GM23338 (cell line): ENCODE data around the gene ASAP2. TPM values are rescaled to one million over a fixed set of nuclear protein-coding genes. Genes with fewer than 3 reads are reported as not detected.

Experiments
- ATAC-seq: fragments of 200-7000 bp; cut with Tn5 transposase; 3 replicates; pipeline ENCODE4 v1.9.1; 2020
- DNase-seq: peaks from one replicate; pipeline ENCODE4 v3.0.0-alpha.2; 2015; ENCODE audit warnings: low spot score
- H2AFZ ChIP-seq: fragments of 200-600 bp; sonication (generic); 2 replicates; pipeline ENCODE4 v1.8.0; 2016; ENCODE audit warnings: antibody characterized with exemption, mild to moderate bottlenecking, moderate library complexity
- H3F3A ChIP-seq: fragments of 200-600 bp; sonication (generic); replicated peaks from 2 replicates; pipeline ENCODE4 v1.8.0; 2017; ENCODE audit warnings: antibody characterized with exemption, mixed run types, low read depth
- H3K27ac ChIP-seq: fragments of 200-600 bp; sonication (generic); 2 replicates; pipeline ENCODE4 v1.6.1; 2016; ENCODE audit warnings: low read depth
- H3K27me3 ChIP-seq: fragments of 200-600 bp; sonication (generic); 2 replicates; pipeline ENCODE4 v1.8.0; 2016; ENCODE audit warnings: mild to moderate bottlenecking, mixed run types, moderate library complexity; ENCODE audit not compliant: insufficient read depth
- H3K36me3 ChIP-seq: fragments of 200-600 bp; sonication (generic); 2 replicates; pipeline ENCODE4 v1.8.0; 2016; ENCODE audit warnings: mild to moderate bottlenecking; ENCODE audit not compliant: insufficient read depth
- H3K4me1 ChIP-seq: fragments of 200-600 bp; sonication (generic); 2 replicates; pipeline ENCODE4 v1.8.0; 2016; ENCODE audit warnings: mild to moderate bottlenecking, moderate library complexity; ENCODE audit not compliant: insufficient read depth
- H3K4me2 ChIP-seq: fragments of 200-600 bp; sonication (generic); 2 replicates; pipeline ENCODE4 v1.7.1; 2017; ENCODE audit warnings: mixed run types
- H3K4me3 ChIP-seq: fragments of 200-600 bp; sonication (generic); 2 replicates; pipeline ENCODE4 v1.6.1; 2016; ENCODE audit warnings: mixed run types
- H3K79me2 ChIP-seq: fragments of 200-600 bp; sonication (generic); replicated peaks from 2 replicates; pipeline ENCODE4 v1.8.0; 2017; ENCODE audit warnings: mild to moderate bottlenecking; ENCODE audit not compliant: insufficient read depth
- H3K9me2 ChIP-seq: fragments of 200-600 bp; sonication (generic); 2 replicates; pipeline ENCODE4 v1.8.0; 2017; ENCODE audit not compliant: insufficient read depth
- H4K20me1 ChIP-seq: fragments of 200-600 bp; sonication (generic); replicated peaks from 2 replicates; pipeline ENCODE4 v1.8.0; 2017; ENCODE audit warnings: mild to moderate bottlenecking; ENCODE audit not compliant: insufficient read depth
- H3K27ac Mint-ChIP-seq: 2 replicates; pipeline ENCODE4 v1.8.0; 2020; ENCODE audit warnings: inconsistent platforms, mild to moderate bottlenecking, moderate library complexity, mixed read lengths
- H3K27me3 Mint-ChIP-seq: 3 replicates; pipeline ENCODE4 v1.8.0; 2022; ENCODE audit warnings: low read depth, mild to moderate bottlenecking, moderate library complexity, mixed read lengths, inconsistent platforms; ENCODE audit not compliant: insufficient read depth, poor library complexity
- H3K36me3 Mint-ChIP-seq: 3 replicates; pipeline ENCODE4 v1.8.0; 2021; ENCODE audit warnings: low read depth, mild to moderate bottlenecking, inconsistent platforms, moderate library complexity, mixed read lengths
- H3K4me1 Mint-ChIP-seq: 3 replicates; pipeline ENCODE4 v1.8.0; 2020; ENCODE audit warnings: mild to moderate bottlenecking, inconsistent platforms, mixed read lengths
- H3K4me3 Mint-ChIP-seq: 3 replicates; pipeline ENCODE4 v1.8.0; 2021; ENCODE audit warnings: moderate library complexity, mild to moderate bottlenecking, inconsistent platforms, mixed read lengths
- H3K9me3 Mint-ChIP-seq: 3 replicates; pipeline ENCODE4 v1.8.0; 2020; ENCODE audit warnings: moderate library complexity, mild to moderate bottlenecking, inconsistent platforms, mixed read lengths
- JUNB ChIP-seq: IDR thresholded peaks from one replicate; pipeline ENCODE4 v1.6.1; 2016; ENCODE audit warnings: antibody characterized with exemption; ENCODE audit not compliant: unreplicated experiment
- POLR2AphosphoS5 ChIP-seq: IDR thresholded peaks from 2 replicates; pipeline ENCODE4 v1.6.1; 2016; ENCODE audit warnings: antibody characterized with exemption, low read depth
- ZNF114 ChIP-seq: fragments of 250-450 bp; sonication (Bioruptor Pico); IDR thresholded peaks from 2 replicates; pipeline ENCODE4 v1.5.0; 2020; ENCODE audit warnings: mild to moderate bottlenecking, moderate library complexity
- polyA plus RNA-seq: library from polyadenylated mRNA; unstranded; fragments of >200 nt; fragmentation: Nextera tagmentation; extraction: Ambion mirVana; gene quantifications from 2 replicates; pipeline ENCODE4 v1.2.1, GENCODE V29; 2016
- total RNA-seq: library from RNA; depleted of rRNA; stranded (reverse); fragments of >200 nt; shearing (Covaris generic); gene quantifications from 2 replicates; pipeline ENCODE4 v1.2.3, GENCODE V29; 2014
- TF ChIP-seq, protein P1 (sequence below): IDR thresholded peaks from one replicate; pipeline ENCODE4 v1.6.1; 2018; ENCODE audit warnings: antibody characterized with exemption; ENCODE audit not compliant: unreplicated experiment
- TF ChIP-seq, protein P2 (sequence below), 2 experiments: fragments of 200-600 bp in 1 of 2; sonication (generic) in 1 of 2; conservative IDR thresholded peaks; 2 replicates each; pipeline versions ENCODE4 v1.5.1 to v1.6.1; 2016 to 2017; ENCODE audit warnings: antibody characterized with exemption in 2 of 2, low read depth in 2 of 2, mild to moderate bottlenecking in 2 of 2, moderate library complexity in 1 of 2
- TF ChIP-seq, protein P3 (sequence below): IDR thresholded peaks from 2 replicates; pipeline ENCODE4 v1.6.1; 2016; ENCODE audit warnings: antibody characterized with exemption
- TF ChIP-seq, protein P4 (sequence below): fragments of 250-450 bp; sonication (Bioruptor Pico); IDR thresholded peaks from 2 replicates; pipeline ENCODE4 v1.5.0; 2020; ENCODE audit warnings: mild to moderate bottlenecking, moderate library complexity

Gene ASAP2
- total and polyA plus RNA-seq, 2 experiments from 2014 or later = 2.6 to 15.6 TPM

DNA sequence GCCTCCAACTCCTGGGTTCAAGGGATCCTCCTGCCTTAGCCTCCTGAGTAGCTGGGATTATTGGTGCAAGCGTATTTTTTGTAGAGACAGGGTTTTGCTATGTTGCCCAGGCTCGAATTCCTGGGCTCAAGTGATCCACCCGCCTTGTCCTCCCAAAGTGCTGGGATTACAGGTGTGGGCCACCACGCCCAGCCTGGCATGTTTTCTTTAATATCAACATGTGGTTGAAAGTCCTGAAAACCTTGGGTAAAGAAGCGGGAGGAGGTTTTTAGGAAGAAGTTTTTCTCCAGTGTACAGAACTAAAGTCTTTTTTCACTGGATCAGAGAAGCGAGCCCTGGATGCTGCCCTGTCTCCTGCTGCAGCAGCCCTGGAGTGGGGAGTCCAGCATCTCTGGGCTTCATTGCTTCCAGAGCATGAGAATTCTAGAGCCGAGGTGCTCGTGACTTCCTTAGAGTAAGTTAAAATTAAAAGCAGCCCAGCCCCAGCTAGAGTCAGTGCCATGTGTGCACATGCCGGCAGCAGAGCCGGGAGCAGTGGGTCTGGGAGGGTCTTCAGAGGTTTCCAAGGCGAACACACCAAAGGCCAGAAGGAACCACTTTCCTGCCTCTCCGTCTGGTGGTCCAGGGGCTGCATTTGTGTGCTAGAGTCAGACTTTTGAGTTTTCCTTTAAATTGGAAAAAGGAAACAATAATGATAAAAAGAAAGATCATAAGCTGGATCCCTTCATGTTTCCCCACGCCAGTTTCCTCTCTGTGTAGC lies 185.5 kb downstream of the ASAP2 start (continued):
- TF ChIP-seq, protein P1, sequence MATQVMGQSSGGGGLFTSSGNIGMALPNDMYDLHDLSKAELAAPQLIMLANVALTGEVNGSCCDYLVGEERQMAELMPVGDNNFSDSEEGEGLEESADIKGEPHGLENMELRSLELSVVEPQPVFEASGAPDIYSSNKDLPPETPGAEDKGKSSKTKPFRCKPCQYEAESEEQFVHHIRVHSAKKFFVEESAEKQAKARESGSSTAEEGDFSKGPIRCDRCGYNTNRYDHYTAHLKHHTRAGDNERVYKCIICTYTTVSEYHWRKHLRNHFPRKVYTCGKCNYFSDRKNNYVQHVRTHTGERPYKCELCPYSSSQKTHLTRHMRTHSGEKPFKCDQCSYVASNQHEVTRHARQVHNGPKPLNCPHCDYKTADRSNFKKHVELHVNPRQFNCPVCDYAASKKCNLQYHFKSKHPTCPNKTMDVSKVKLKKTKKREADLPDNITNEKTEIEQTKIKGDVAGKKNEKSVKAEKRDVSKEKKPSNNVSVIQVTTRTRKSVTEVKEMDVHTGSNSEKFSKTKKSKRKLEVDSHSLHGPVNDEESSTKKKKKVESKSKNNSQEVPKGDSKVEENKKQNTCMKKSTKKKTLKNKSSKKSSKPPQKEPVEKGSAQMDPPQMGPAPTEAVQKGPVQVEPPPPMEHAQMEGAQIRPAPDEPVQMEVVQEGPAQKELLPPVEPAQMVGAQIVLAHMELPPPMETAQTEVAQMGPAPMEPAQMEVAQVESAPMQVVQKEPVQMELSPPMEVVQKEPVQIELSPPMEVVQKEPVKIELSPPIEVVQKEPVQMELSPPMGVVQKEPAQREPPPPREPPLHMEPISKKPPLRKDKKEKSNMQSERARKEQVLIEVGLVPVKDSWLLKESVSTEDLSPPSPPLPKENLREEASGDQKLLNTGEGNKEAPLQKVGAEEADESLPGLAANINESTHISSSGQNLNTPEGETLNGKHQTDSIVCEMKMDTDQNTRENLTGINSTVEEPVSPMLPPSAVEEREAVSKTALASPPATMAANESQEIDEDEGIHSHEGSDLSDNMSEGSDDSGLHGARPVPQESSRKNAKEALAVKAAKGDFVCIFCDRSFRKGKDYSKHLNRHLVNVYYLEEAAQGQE = no peak
- TF ChIP-seq JUNB = no peak
- TF ChIP-seq, protein P2, sequence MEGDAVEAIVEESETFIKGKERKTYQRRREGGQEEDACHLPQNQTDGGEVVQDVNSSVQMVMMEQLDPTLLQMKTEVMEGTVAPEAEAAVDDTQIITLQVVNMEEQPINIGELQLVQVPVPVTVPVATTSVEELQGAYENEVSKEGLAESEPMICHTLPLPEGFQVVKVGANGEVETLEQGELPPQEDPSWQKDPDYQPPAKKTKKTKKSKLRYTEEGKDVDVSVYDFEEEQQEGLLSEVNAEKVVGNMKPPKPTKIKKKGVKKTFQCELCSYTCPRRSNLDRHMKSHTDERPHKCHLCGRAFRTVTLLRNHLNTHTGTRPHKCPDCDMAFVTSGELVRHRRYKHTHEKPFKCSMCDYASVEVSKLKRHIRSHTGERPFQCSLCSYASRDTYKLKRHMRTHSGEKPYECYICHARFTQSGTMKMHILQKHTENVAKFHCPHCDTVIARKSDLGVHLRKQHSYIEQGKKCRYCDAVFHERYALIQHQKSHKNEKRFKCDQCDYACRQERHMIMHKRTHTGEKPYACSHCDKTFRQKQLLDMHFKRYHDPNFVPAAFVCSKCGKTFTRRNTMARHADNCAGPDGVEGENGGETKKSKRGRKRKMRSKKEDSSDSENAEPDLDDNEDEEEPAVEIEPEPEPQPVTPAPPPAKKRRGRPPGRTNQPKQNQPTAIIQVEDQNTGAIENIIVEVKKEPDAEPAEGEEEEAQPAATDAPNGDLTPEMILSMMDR (conservative IDR thresholded peaks at IDR 0.05; ENCODE audit: low read depth in 2 of 2) = no peak
- TF ChIP-seq, protein P3, sequence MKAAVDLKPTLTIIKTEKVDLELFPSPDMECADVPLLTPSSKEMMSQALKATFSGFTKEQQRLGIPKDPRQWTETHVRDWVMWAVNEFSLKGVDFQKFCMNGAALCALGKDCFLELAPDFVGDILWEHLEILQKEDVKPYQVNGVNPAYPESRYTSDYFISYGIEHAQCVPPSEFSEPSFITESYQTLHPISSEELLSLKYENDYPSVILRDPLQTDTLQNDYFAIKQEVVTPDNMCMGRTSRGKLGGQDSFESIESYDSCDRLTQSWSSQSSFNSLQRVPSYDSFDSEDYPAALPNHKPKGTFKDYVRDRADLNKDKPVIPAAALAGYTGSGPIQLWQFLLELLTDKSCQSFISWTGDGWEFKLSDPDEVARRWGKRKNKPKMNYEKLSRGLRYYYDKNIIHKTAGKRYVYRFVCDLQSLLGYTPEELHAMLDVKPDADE = no peak
- no peak for TF ChIP-seq ZNF114 (CRISPR knock-in tag)

DNA sequence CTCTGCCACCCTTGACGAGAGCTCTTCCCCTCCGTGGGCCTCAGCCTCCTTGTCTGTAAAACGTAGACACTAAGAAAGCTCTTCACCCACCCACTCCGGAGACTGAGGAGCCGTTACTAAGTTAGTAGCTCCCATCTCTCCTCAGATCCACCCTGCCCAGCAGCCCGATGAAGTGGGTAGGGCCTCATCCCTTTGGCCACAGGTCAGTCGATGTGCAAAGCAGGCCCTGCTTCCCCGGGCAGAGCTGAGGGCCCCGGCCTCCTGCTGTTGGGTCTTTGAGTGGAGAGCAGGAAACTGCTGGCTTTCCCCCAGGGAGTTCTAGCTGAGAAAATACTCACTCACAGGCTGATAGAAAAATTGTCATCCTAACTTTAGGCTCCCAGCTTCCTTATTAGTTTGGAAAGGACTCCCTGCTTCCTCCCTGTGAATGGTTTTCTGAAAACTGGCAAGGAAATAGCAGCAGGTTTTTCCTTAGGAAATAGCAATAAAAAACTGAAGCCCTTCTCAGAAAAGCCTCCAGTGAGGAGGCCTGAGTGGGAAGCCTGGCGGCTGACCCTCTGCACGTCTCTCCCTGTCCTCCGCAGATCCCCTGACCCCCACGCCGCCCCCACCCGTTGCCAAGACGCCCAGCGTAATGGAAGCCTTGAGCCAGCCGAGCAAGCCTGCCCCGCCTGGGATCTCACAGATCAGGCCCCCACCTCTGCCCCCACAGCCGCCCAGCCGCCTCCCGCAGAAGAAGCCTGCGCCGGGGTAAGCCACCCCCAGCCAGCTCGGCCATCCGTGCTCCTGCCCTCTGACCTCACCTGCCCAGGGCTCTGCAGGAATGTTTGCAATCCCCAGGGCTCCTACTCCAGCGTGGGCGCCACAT lies 186.5 kb downstream of the ASAP2 start:
- no peak for TF ChIP-seq POLR2AphosphoS5
- TF ChIP-seq, protein P4, sequence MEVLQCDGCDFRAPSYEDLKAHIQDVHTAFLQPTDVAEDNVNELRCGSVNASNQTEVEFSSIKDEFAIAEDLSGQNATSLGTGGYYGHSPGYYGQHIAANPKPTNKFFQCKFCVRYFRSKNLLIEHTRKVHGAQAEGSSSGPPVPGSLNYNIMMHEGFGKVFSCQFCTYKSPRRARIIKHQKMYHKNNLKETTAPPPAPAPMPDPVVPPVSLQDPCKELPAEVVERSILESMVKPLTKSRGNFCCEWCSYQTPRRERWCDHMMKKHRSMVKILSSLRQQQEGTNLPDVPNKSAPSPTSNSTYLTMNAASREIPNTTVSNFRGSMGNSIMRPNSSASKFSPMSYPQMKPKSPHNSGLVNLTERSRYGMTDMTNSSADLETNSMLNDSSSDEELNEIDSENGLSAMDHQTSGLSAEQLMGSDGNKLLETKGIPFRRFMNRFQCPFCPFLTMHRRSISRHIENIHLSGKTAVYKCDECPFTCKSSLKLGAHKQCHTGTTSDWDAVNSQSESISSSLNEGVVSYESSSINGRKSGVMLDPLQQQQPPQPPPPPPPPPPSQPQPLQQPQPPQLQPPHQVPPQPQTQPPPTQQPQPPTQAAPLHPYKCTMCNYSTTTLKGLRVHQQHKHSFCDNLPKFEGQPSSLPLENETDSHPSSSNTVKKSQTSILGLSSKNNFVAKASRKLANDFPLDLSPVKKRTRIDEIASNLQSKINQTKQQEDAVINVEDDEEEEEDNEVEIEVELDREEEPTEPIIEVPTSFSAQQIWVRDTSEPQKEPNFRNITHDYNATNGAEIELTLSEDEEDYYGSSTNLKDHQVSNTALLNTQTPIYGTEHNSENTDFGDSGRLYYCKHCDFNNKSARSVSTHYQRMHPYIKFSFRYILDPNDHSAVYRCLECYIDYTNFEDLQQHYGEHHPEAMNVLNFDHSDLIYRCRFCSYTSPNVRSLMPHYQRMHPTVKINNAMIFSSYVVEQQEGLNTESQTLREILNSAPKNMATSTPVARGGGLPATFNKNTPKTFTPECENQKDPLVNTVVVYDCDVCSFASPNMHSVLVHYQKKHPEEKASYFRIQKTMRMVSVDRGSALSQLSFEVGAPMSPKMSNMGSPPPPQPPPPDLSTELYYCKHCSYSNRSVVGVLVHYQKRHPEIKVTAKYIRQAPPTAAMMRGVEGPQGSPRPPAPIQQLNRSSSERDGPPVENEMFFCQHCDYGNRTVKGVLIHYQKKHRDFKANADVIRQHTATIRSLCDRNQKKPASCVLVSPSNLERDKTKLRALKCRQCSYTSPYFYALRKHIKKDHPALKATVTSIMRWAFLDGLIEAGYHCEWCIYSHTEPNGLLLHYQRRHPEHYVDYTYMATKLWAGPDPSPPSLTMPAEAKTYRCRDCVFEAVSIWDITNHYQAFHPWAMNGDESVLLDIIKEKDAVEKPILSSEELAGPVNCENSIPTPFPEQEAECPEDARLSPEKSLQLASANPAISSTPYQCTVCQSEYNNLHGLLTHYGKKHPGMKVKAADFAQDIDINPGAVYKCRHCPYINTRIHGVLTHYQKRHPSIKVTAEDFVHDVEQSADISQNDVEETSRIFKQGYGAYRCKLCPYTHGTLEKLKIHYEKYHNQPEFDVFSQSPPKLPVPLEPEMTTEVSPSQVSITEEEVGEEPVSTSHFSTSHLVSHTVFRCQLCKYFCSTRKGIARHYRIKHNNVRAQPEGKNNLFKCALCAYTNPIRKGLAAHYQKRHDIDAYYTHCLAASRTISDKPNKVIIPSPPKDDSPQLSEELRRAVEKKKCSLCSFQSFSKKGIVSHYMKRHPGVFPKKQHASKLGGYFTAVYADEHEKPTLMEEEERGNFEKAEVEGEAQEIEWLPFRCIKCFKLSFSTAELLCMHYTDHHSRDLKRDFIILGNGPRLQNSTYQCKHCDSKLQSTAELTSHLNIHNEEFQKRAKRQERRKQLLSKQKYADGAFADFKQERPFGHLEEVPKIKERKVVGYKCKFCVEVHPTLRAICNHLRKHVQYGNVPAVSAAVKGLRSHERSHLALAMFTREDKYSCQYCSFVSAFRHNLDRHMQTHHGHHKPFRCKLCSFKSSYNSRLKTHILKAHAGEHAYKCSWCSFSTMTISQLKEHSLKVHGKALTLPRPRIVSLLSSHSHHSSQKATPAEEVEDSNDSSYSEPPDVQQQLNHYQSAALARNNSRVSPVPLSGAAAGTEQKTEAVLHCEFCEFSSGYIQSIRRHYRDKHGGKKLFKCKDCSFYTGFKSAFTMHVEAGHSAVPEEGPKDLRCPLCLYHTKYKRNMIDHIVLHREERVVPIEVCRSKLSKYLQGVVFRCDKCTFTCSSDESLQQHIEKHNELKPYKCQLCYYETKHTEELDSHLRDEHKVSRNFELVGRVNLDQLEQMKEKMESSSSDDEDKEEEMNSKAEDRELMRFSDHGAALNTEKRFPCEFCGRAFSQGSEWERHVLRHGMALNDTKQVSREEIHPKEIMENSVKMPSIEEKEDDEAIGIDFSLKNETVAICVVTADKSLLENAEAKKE (CRISPR knock-in tag) = no peak
- Histone ChIP-seq H3K27ac (peak overlapping the region; percentile 59), H3F3A (no peaks in the 10 kb centered on the region), H3K4me2 (peak overlapping the region; percentile 51; the same call in 1 of the 2 replicates), H3K9me2 (no peaks in the 10 kb centered on the region), H2AFZ (no peak overlapping the region), H3K4me1 (peaks cover 10% of the 10 kb centered on the region; the same call in 1 of the 2 replicates), H3K4me3 (no peak overlapping the region), H4K20me1 (no peaks in the 10 kb centered on the region; the same call in 1 of the 2 replicates), H3K27me3 (no peaks in the 10 kb centered on the region), H3K36me3 (no peaks in the 10 kb centered on the region; the same call in 1 of the 2 replicates), H3K79me2 (no peaks in the 10 kb centered on the region)
- Mint-ChIP-seq H3K4me1 (peaks cover 21% of the 10 kb centered on the region), H3K4me3 (no peak overlapping the region), H3K9me3 (no peaks in the 10 kb centered on the region), H3K27ac (peak overlapping the region; percentile 81), H3K27me3 (peaks cover 3% of the 10 kb centered on the region), H3K36me3 (peaks cover 25% of the 10 kb centered on the region)
- DNase-seq = peak; percentile 45
- ATAC-seq = peak; percentile 87
